Measurements from ENCODE around the gene INO80B.

DNA sequence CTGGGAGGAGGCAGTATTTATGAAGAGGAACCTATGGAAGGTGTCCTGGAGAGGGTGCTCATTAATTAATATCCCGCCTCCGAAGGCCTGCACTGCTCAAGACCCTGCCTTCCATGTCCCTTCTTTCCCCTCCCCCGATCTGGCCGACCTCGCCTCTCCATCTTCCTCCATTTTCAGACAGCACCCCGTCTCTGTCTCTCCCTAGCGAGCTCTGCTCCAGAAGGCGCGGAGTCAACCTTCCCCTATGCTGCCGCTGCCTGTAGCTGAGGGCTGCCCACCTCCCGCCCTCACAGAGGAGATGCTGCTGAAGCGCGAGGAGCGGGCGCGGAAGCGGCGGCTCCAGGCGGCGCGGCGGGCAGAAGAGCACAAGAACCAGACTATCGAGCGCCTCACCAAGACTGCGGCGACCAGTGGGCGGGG is 2.3 kb downstream of the INO80B start:
- TF ChIP-seq CTCF (IDR thresholded peaks at IDR 0.05 in 8 of 11, conservative IDR thresholded peaks at IDR 0.05 in 3 of 11) (no peak), POLR2A (IDR thresholded peaks at IDR 0.05) (no peak)
